OCI-LY3 (cell line): ENCODE data around the gene FNDC4.

Experiments
- CTCF ChIP-seq: fragments of 200-600, 300-600 bp; sonication (generic); IDR thresholded peaks from 2 replicates; pipeline ENCODE4 v1.5.1; 2014; ENCODE audit warnings: antibody characterized with exemption, low read length, low read depth
- EZH2phosphoT487 ChIP-seq: fragments of 200-600 bp; shearing (Covaris generic); IDR thresholded peaks from 2 replicates; pipeline ENCODE4 v1.6.1; 2018; ENCODE audit warnings: antibody characterized with exemption, mixed run types, low read depth

DNA sequence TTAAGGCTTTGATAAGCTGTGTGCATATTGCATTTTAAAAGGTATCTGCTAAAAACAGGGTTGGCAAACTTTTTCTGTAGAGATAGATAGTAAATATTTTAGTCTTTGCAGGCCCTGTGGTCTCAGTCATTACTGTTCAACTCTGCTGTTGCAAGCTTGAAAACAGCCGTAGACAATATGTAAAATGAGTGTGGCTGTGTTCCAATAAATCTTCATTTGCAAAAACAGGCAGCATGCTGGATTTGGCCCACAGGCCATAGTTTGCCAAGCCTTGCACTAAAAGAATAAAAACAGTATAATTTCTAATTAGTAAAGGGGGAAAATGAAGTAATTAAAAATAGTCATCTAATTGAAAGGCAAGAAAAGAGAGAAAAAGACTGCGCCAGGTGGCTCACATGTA is 37.0 kb upstream of the FNDC4 start:
- TF ChIP-seq CTCF (no peak), EZH2phosphoT487 (no peak)
